Mesenchymal stem cell (in vitro differentiated cells and primary cell): ENCODE data around the gene DPF1.

Experiments used
- DNase-seq: peaks from one replicate; pipeline ENCODE4 v3.0.0-alpha.2; 2013
- H2AFZ ChIP-seq: one replicate; pipeline ENCODE4 v1.6.1; 2013; ENCODE audit warnings: low read depth, mild to moderate bottlenecking, control low read depth, inconsistent platforms, low read length, moderate library complexity
- H2AK5ac ChIP-seq: 2 replicates; pipeline ENCODE4 v1.6.1; 2013; ENCODE audit warnings: low read length, moderate library complexity, mild to moderate bottlenecking, inconsistent platforms; ENCODE audit not compliant: severe bottlenecking
- H2BK120ac ChIP-seq: one replicate; pipeline ENCODE4 v1.6.1; 2013; ENCODE audit warnings: low read depth, mild to moderate bottlenecking, inconsistent platforms, low read length, moderate library complexity
- H2BK12ac ChIP-seq, 2 experiments: one replicate each; pipeline ENCODE4 v1.6.1; 2013; ENCODE audit warnings: inconsistent platforms in 2 of 2, low read length in 2 of 2, mild to moderate bottlenecking in 2 of 2, moderate library complexity in 2 of 2, control low read depth in 1 of 2
- H2BK15ac ChIP-seq: one replicate; pipeline ENCODE4 v1.6.1; 2013; ENCODE audit warnings: mild to moderate bottlenecking, low read depth, inconsistent platforms; ENCODE audit not compliant: poor library complexity, severe bottlenecking
- H2BK5ac ChIP-seq: 2 replicates; pipeline ENCODE4 v1.6.1; 2013; ENCODE audit warnings: low read depth, mild to moderate bottlenecking, low read length, control low read depth, inconsistent platforms; ENCODE audit not compliant: poor library complexity, severe bottlenecking
- H3K14ac ChIP-seq, 2 experiments: one replicate each; pipeline ENCODE4 v1.6.1; 2013; ENCODE audit warnings: inconsistent platforms in 2 of 2, low read length in 2 of 2, control low read depth in 1 of 2, mild to moderate bottlenecking in 1 of 2, moderate library complexity in 1 of 2
- H3K18ac ChIP-seq, 2 experiments: one replicate each; pipeline ENCODE4 v1.6.1; 2013; ENCODE audit warnings: inconsistent platforms in 2 of 2, low read length in 2 of 2, control low read depth in 1 of 2, low read depth in 1 of 2, mild to moderate bottlenecking in 1 of 2
- H3K23ac ChIP-seq, 2 experiments: one replicate each; pipeline ENCODE4 v1.6.1; 2013; ENCODE audit warnings: inconsistent platforms in 2 of 2, low read length in 2 of 2, mild to moderate bottlenecking in 2 of 2, moderate library complexity in 2 of 2, control low read depth in 1 of 2
- H3K27ac ChIP-seq: 2 replicates; pipeline ENCODE4 v1.5.1; 2013; ENCODE audit warnings: mild to moderate bottlenecking, moderate library complexity, low read length, control low read depth, inconsistent platforms; ENCODE audit not compliant: poor library complexity, severe bottlenecking
- H3K27me3 ChIP-seq, 2 experiments: 2 replicates each; pipeline versions ENCODE4 v1.6.1 to v1.7.0; 2013; ENCODE audit warnings: low read length in 2 of 2, mild to moderate bottlenecking in 2 of 2, moderate library complexity in 2 of 2, control low read depth in 1 of 2, inconsistent platforms in 1 of 2; ENCODE audit not compliant: control insufficient read depth in 1 of 2, insufficient read depth in 1 of 2
- H3K36me3 ChIP-seq, 2 experiments: 2 replicates each; pipeline versions ENCODE4 v1.6.1 to v1.7.0; 2013; ENCODE audit warnings: low read length in 2 of 2, control low read depth in 1 of 2, inconsistent platforms in 1 of 2, low read depth in 1 of 2, mild to moderate bottlenecking in 1 of 2; ENCODE audit not compliant: insufficient read depth in 2 of 2, control insufficient read depth in 1 of 2
- H3K4ac ChIP-seq, 2 experiments: one replicate each; pipeline ENCODE4 v1.6.1; 2013; ENCODE audit warnings: inconsistent platforms in 2 of 2, low read length in 2 of 2, mild to moderate bottlenecking in 2 of 2, moderate library complexity in 2 of 2, control low read depth in 1 of 2, low read depth in 1 of 2
- H3K4me1 ChIP-seq: 2 replicates; pipeline ENCODE4 v1.6.1; 2013; ENCODE audit warnings: low read depth, low read length, control low read depth; ENCODE audit not compliant: control insufficient read depth, insufficient read depth
- H3K4me2 ChIP-seq: 2 replicates; pipeline ENCODE4 v1.6.1; 2013; ENCODE audit warnings: low read length, mild to moderate bottlenecking, inconsistent platforms; ENCODE audit not compliant: poor library complexity, severe bottlenecking
- H3K4me3 ChIP-seq, 2 experiments: 2 replicates each; pipeline versions ENCODE4 v1.5.1 to v1.7.0; 2013; ENCODE audit warnings: low read length in 2 of 2, mild to moderate bottlenecking in 2 of 2, control low read depth in 1 of 2, low read depth in 1 of 2; ENCODE audit not compliant: insufficient read depth in 1 of 2
- H3K79me1 ChIP-seq: replicated peaks from 2 replicates; pipeline ENCODE4 v1.6.1; 2013; ENCODE audit warnings: mild to moderate bottlenecking, control low read depth, low read length, inconsistent platforms; ENCODE audit not compliant: poor library complexity, severe bottlenecking
- H3K9ac ChIP-seq: 2 replicates; pipeline ENCODE4 v1.7.0; 2013; ENCODE audit warnings: mild to moderate bottlenecking, low read length, moderate library complexity
- H3K9me3 ChIP-seq: 2 replicates; pipeline ENCODE4 v1.7.0; 2013; ENCODE audit warnings: mild to moderate bottlenecking, low read length; ENCODE audit not compliant: control insufficient read depth
- H4K8ac ChIP-seq: one replicate; pipeline ENCODE4 v1.6.1; 2013; ENCODE audit warnings: inconsistent platforms, mild to moderate bottlenecking, low read length, moderate library complexity
- H4K91ac ChIP-seq: one replicate; pipeline ENCODE4 v1.6.1; 2013; ENCODE audit warnings: mild to moderate bottlenecking, low read length, inconsistent platforms
- WGBS: methylation state at CpG from one replicate; pipeline ENCODE4 v1.1.7; 2013; ENCODE audit warnings: mixed read lengths; 5-methylcytosine and 5-hydroxymethylcytosine counted together

Gene DPF1

DNA sequence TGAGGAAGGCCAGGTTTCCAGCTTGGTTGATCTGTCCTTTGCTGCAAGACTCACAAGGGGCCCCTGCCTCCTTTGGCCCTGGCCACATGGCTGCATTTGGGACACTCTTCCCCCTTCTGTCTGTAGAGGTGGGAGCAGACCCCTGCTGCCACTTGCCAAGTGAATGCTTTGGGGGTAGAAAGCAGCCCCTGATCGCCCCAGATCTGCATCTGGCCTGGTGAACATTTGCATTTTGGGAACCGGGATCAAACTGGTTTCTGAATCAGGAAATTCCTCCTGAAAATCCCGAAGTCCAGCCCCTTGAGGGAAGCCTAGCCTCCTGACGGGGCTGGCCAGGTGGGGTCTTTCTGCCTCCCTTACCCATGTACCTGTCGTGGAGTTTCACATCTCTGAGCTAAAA lies 14.9 kb downstream of the DPF1 start:
- 6% methylated on average over 5 of the region's 5 CpGs for WGBS
- Histone ChIP-seq H2BK120ac (no peak overlapping the region), H3K9me3 (no peaks in the 10 kb centered on the region), H3K4me1 (peaks cover 39% of the 10 kb centered on the region), H3K36me3 (peaks cover 20 to 35% of the 10 kb centered on the region in 2 experiments), H3K79me1 (peaks cover 3% of the 10 kb centered on the region), H2BK12ac (no peak overlapping the region), H4K8ac (peak overlapping the region; percentile 45), H3K9ac (peak overlapping the region; percentile 6), H3K27me3 (peaks cover 7 to 15% of the 10 kb centered on the region in 2 experiments), H3K4ac (no peak overlapping the region), H3K18ac (no peak overlapping the region), H2BK15ac (no peak overlapping the region), H2BK5ac (no peak overlapping the region), H3K4me3 (peak overlapping the region in 1 of 2 experiments; percentile 66), H4K91ac (no peak overlapping the region), H3K27ac (no peak overlapping the region), H3K4me2 (no peak overlapping the region), H3K23ac (no peak overlapping the region), H2AFZ (no peak overlapping the region), H2AK5ac (no peak overlapping the region), H3K14ac (no peak overlapping the region)
- no peak for DNase-seq

DNA sequence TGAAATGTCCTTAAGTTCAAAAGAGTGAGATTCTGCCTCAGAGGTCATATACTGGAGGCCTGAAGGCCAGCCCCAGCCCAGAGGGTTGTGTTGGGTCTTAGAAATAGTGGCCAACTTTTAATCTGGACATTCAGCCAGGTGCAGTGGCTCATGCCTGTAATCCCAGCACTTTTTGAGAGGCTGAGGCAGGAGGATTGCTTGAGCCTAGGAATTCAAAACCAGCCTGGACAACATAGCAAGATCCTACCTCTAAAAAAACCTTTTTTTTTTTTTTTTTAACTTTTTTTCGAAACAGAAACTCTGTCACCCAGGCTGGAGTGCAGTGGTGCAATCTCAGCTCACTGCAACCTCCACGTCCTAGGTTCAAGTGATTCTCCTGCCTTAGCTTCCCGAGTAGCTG lies 15.5 kb downstream of the DPF1 start:
- H3K4me3 ChIP-seq = no peak overlapping the region
- H4K8ac ChIP-seq = no peak overlapping the region
- peaks cover 7 to 15% of the 10 kb centered on the region in 2 experiments for H3K27me3 ChIP-seq
- H3K14ac ChIP-seq = no peak overlapping the region
- 95% methylated on average over 3 of the region's 3 CpGs for WGBS
- peaks cover 25 to 41% of the 10 kb centered on the region in 2 experiments for H3K36me3 ChIP-seq
- H3K9ac ChIP-seq = no peak overlapping the region
- no peak overlapping the region for H2BK15ac ChIP-seq
- H4K91ac ChIP-seq = no peak overlapping the region
- H3K9me3 ChIP-seq = no peaks in the 10 kb centered on the region
- H2AFZ ChIP-seq = no peak overlapping the region
- no peak overlapping the region for H2BK120ac ChIP-seq
- H3K4ac ChIP-seq = no peak overlapping the region
- no peak overlapping the region for H3K18ac ChIP-seq
- no peak overlapping the region for H2AK5ac ChIP-seq
- H3K23ac ChIP-seq = no peak overlapping the region
- H3K4me1 ChIP-seq = peaks cover 35% of the 10 kb centered on the region
- no peak overlapping the region for H3K4me2 ChIP-seq
- peaks cover 7% of the 10 kb centered on the region for H3K79me1 ChIP-seq
- DNase-seq = no peak
- H2BK5ac ChIP-seq = no peak overlapping the region
- H2BK12ac ChIP-seq = no peak overlapping the region
- no peak overlapping the region for H3K27ac ChIP-seq

DNA sequence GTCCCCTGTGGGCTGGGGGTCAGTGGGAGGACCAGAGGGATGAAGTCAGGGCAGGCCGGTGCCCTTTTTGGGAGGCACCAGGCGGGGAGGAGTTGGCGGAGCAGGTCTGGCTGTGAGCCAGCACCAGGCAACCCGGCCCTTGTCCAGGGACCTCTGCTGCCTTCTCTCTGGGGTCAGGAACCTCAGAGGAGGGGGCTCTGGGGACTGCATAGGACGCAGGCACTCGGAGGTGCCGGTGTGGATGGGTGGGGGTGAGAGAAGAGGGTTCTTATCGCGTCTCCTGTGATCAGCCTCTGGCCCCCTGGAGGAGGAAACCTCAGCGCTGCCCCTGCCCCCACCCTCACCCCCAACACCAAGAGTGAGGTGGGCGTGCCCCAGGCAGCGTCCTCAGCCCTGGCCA lies 16.5 kb downstream of the DPF1 start:
- peaks cover 32% of the 10 kb centered on the region for H3K4me1 ChIP-seq
- no peak overlapping the region for H3K14ac ChIP-seq
- no peak overlapping the region for H3K27ac ChIP-seq
- peaks cover 7% of the 10 kb centered on the region for H3K79me1 ChIP-seq
- no peak overlapping the region for H2AFZ ChIP-seq
- peaks cover 7 to 15% of the 10 kb centered on the region in 2 experiments for H3K27me3 ChIP-seq
- H2BK15ac ChIP-seq = no peak overlapping the region
- no peak overlapping the region for H3K18ac ChIP-seq
- no peak overlapping the region for H4K8ac ChIP-seq
- 71% methylated on average over 10 of the region's 12 CpGs for WGBS
- no peak for DNase-seq
- no peak overlapping the region for H4K91ac ChIP-seq
- H2BK120ac ChIP-seq = no peak overlapping the region
- H3K4me2 ChIP-seq = no peak overlapping the region
- H3K36me3 ChIP-seq = peaks cover 35 to 51% of the 10 kb centered on the region in 2 experiments
- no peaks in the 10 kb centered on the region for H3K9me3 ChIP-seq
- no peak overlapping the region for H3K4ac ChIP-seq
- no peak overlapping the region for H3K9ac ChIP-seq
- no peak overlapping the region for H3K23ac ChIP-seq
- no peak overlapping the region for H2AK5ac ChIP-seq
- H2BK12ac ChIP-seq = no peak overlapping the region
- H3K4me3 ChIP-seq = no peak overlapping the region
- H2BK5ac ChIP-seq = no peak overlapping the region

DNA sequence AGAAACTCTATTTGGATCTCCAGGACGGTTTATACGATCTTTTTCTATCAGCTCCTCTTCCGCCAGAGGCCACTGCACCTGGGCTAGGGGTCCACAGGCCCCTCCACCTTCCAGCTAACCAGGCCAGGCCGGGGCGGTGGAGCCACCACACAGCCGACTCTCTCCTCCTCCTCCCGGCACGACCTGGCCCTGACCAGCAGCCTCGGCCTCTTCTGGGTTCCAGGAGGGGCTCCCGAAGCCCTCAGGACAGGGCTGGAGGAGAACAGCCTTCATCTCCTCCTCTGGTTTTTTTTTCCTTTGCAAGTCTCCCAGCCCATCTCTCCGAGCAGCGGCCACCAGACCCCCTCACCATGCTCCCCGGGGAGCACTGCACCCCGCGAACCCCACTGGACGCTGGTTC lies 17.1 kb downstream of the DPF1 start:
- no peak overlapping the region for H3K4ac ChIP-seq
- H3K4me3 ChIP-seq = no peak overlapping the region
- H2BK15ac ChIP-seq = no peak overlapping the region
- no peak overlapping the region for H4K91ac ChIP-seq
- H3K23ac ChIP-seq = no peak overlapping the region
- H3K9me3 ChIP-seq = no peaks in the 10 kb centered on the region
- DNase-seq = no peak
- H2AFZ ChIP-seq = no peak overlapping the region
- no peak overlapping the region for H2AK5ac ChIP-seq
- H3K18ac ChIP-seq = no peak overlapping the region
- H2BK12ac ChIP-seq = no peak overlapping the region
- peaks cover 39 to 57% of the 10 kb centered on the region in 2 experiments for H3K36me3 ChIP-seq
- WGBS = 85% methylated on average over 16 of the region's 16 CpGs
- peaks cover 7% of the 10 kb centered on the region for H3K79me1 ChIP-seq
- no peak overlapping the region for H3K27ac ChIP-seq
- H3K27me3 ChIP-seq = peaks cover 7 to 15% of the 10 kb centered on the region in 2 experiments
- no peak overlapping the region for H2BK120ac ChIP-seq
- no peak overlapping the region for H4K8ac ChIP-seq
- no peak overlapping the region for H3K4me2 ChIP-seq
- H2BK5ac ChIP-seq = no peak overlapping the region
- H3K9ac ChIP-seq = no peak overlapping the region
- no peak overlapping the region for H3K14ac ChIP-seq
- H3K4me1 ChIP-seq = peaks cover 32% of the 10 kb centered on the region
